Left lung (tissue), 10 donors: ENCODE data around the gene SH3YL1. TPM values are rescaled to one million over a fixed set of nuclear protein-coding genes. Genes with fewer than 3 reads are reported as not detected.
"Not testable (repeated sequence)": the region's sequence is repeated elsewhere in the genome, so short reads cannot be mapped to it uniquely, and the experiment has no call there.

Source experiments
- ATAC-seq: fragments of 200-7000 bp; cut with Tn5 transposase; one replicate; pipeline ENCODE4 v1.9.1; 2020; ENCODE audit warnings: moderate library complexity
- DNase-seq, 4 donors: peaks; one replicate each; pipeline ENCODE4 v3.0.0-alpha.2; 2013 to 2020
- H3K27ac ChIP-seq, 2 donors: fragments of 200-600 bp; sonication (generic) in 1 of 2; one replicate each; pipeline versions ENCODE4 v1.5.0 to v1.8.0; 2020 to 2021
- H3K27me3 ChIP-seq, 2 donors: fragments of 200-600 bp; sonication (generic) in 1 of 2; one replicate each; pipeline versions ENCODE4 v1.5.0 to v1.8.0; 2020 to 2021
- H3K36me3 ChIP-seq, 2 donors: fragments of 200-600 bp; sonication (generic) in 1 of 2; one replicate each; pipeline versions ENCODE4 v1.5.0 to v1.8.0; 2020 to 2021
- H3K4me1 ChIP-seq, 2 donors: fragments of 200-600 bp; one replicate each; pipeline ENCODE4 v1.8.0; 2021
- H3K4me3 ChIP-seq, 2 donors: fragments of 200-600 bp; sonication (generic) in 1 of 2; one replicate each; pipeline versions ENCODE4 v1.5.0 to v1.8.0; 2020 to 2021; ENCODE audit warnings: mild to moderate bottlenecking in 1 of 2
- H3K9me3 ChIP-seq, 2 donors: fragments of 200-600 bp; sonication (generic) in 1 of 2; one replicate each; pipeline versions ENCODE4 v1.5.0 to v1.8.0; 2020 to 2021
- CTCF ChIP-seq, 2 donors: fragments of 200-600 bp; sonication (generic) in 1 of 2; IDR thresholded peaks; one replicate each; pipeline versions ENCODE4 v1.5.0 to v1.8.0; 2021; ENCODE audit warnings: antibody characterized with exemption in 2 of 2
- intact Hi-C, 2 donors: fragments of 100-400 bp; cut with DNase I; formaldehyde crosslinking; loops; one replicate each; pipeline versions ENCODE4 v1.11.2 to v1.14.2; 2022
- polyA plus RNA-seq, 6 donors: library from polyadenylated mRNA; unstranded; fragments of 120-200 nt; gene quantifications; one replicate each; pipeline ENCODE4 v1.2.1, GENCODE V29; 2013; ENCODE audit not compliant: insufficient read length in 6 of 6
- total RNA-seq, 2 donors: library from RNA; stranded (reverse); fragmentation: NEBNext Ultra II Directional; extraction: Animal tissue kit (Norgen Biotek cat#: 25700); gene quantifications; one replicate each; pipeline ENCODE4 v1.2.1, GENCODE V29; 2021
- donor health status: DM: no; HTN: yes; CAD: no.
- donor health status: DM: no; HTN: no; CAD: no.

The SH3YL1 gene
- total and polyA plus RNA-seq, 8 donors, result 49.1 to 157 (median 112) TPM

- Histone ChIP-seq H3K27ac (no peak overlapping the region), H3K4me1 (no peaks in the 10 kb centered on the region), H3K4me3 (no peak overlapping the region), H3K9me3 (no peaks in the 10 kb centered on the region), H3K36me3 (no peaks in the 10 kb centered on the region), H3K27me3 (no peaks in the 10 kb centered on the region)
- intact Hi-C loops, result no loop called here
- ATAC-seq (no peak), DNase-seq (no peak)
- no peak for TF ChIP-seq CTCF (IDR thresholded peaks at IDR 0.05)
Measured at GRCh38 chr2:176917-177316, 86.9 kb downstream of the SH3YL1 start.

GRCh38 chr2:175880-176820, 87.7 kb downstream of the SH3YL1 start:
- intact Hi-C loops, result no loop called here
- ATAC-seq (peak; percentile 45), DNase-seq (no peak)

GRCh38 chr2:175161-175786, 88.6 kb downstream of the SH3YL1 start:
- no peaks in the 10 kb centered on the region for H3K27me3 ChIP-seq
- no peaks in the 10 kb centered on the region for H3K36me3 ChIP-seq
- H3K4me3 ChIP-seq, result no peak overlapping the region
- ATAC-seq, result no peak
- no peaks in the 10 kb centered on the region for H3K4me1 ChIP-seq
- no peak for DNase-seq
- intact Hi-C loops, result no loop called here
- H3K9me3 ChIP-seq, result no peaks in the 10 kb centered on the region
- no peak overlapping the region for H3K27ac ChIP-seq
- no peak for TF ChIP-seq CTCF (IDR thresholded peaks at IDR 0.05)

More at GRCh38 chr2:175880-176820, 87.7 kb downstream of the SH3YL1 start:
- no peak overlapping the region for H3K27ac ChIP-seq
- no peak for TF ChIP-seq CTCF (IDR thresholded peaks at IDR 0.05)
- H3K9me3 ChIP-seq, result no peaks in the 10 kb centered on the region
- H3K27me3 ChIP-seq, result no peaks in the 10 kb centered on the region
- no peaks in the 10 kb centered on the region for H3K36me3 ChIP-seq
- H3K4me3 ChIP-seq, result no peak overlapping the region
- H3K4me1 ChIP-seq, result no peaks in the 10 kb centered on the region

- peak; percentile 24 to 46 for TF ChIP-seq CTCF (IDR thresholded peaks at IDR 0.05)
- ATAC-seq (peak; percentile 94), DNase-seq (peak in 1 of 4 donors; percentile 30)
- intact Hi-C loops, H3K9me3 ChIP-seq, H3K36me3 ChIP-seq, H3K4me1 ChIP-seq, H3K4me3 ChIP-seq, H3K27me3 ChIP-seq, H3K27ac ChIP-seq: not testable (repeated sequence)
Measured at GRCh38 chr2:172120-172519, 91.7 kb downstream of the SH3YL1 start.

- TF ChIP-seq CTCF (IDR thresholded peaks at IDR 0.05), result no peak
- H3K4me1 ChIP-seq, result no peaks in the 10 kb centered on the region
- intact Hi-C loops, result no loop called here
Measured at GRCh38 chr2:169741-170140, 94.1 kb downstream of the SH3YL1 start.

More at GRCh38 chr2:169741-170140, 94.1 kb downstream of the SH3YL1 start:
- ATAC-seq, result no peak
- DNase-seq, result no peak
- Histone ChIP-seq H3K9me3 (no peaks in the 10 kb centered on the region), H3K27ac (no peak overlapping the region), H3K27me3 (no peaks in the 10 kb centered on the region), H3K36me3 (no peaks in the 10 kb centered on the region), H3K4me3 (no peak overlapping the region)
